ENCODE results near the gene TEP1. TPM values are rescaled to one million over a fixed set of nuclear protein-coding genes. Genes with fewer than 3 reads are reported as not detected.

Gene TEP1
- total and polyA plus RNA-seq, 2 experiments from 2014 or later, result 3.0 to 8.5 TPM

GRCh38 chr14:20397511-20397910 lies 15.8 kb downstream of the TEP1 start (continued):
- TF ChIP-seq REST (IDR thresholded peaks at IDR 0.05; ENCODE audit: unreplicated experiment) (no peak), JUNB (IDR thresholded peaks at IDR 0.05; ENCODE audit: unreplicated experiment) (no peak)

GRCh38 chr14:20391505-20391904 lies 21.8 kb downstream of the TEP1 start:
- Histone ChIP-seq H3K79me2 (replicated peaks; ENCODE audit: insufficient read depth) (no peaks in the 10 kb centered on the region), H3K9me2 (ENCODE audit: insufficient read depth) (no peaks in the 10 kb centered on the region), H3K27me3 (ENCODE audit: insufficient read depth) (no peaks in the 10 kb centered on the region), H3K4me1 (ENCODE audit: insufficient read depth) (no peaks in the 10 kb centered on the region), H3K36me3 (ENCODE audit: insufficient read depth) (peaks cover 3% of the 10 kb centered on the region), H2AFZ (no peak overlapping the region), H3K27ac (ENCODE audit: low read depth) (no peak overlapping the region), H3K4me2 (no peak overlapping the region), H3F3A (replicated peaks; ENCODE audit: low read depth) (no peaks in the 10 kb centered on the region), H4K20me1 (replicated peaks; ENCODE audit: insufficient read depth) (no peaks in the 10 kb centered on the region), H3K4me3 (no peak overlapping the region)
- Mint-ChIP-seq H3K27me3 (ENCODE audit: insufficient read depth, low read depth, poor library complexity) (peaks cover 7% of the 10 kb centered on the region), H3K27ac (no peak overlapping the region), H3K36me3 (ENCODE audit: low read depth) (peaks cover 44% of the 10 kb centered on the region), H3K4me3 (no peak overlapping the region), H3K4me1 (peaks cover 6% of the 10 kb centered on the region; the same call in 2 of the 3 replicates), H3K9me3 (no peaks in the 10 kb centered on the region)
- DNase-seq (ENCODE audit: low spot score) (no peak), ATAC-seq (no peak)
- TF ChIP-seq ZNF462 (CRISPR knock-in tag; IDR thresholded peaks at IDR 0.05), result no peak
- no peak for TF ChIP-seq CREB1 (CRISPR knock-in tag; IDR thresholded peaks at IDR 0.05; ENCODE audit: low read depth)
- no peak for TF ChIP-seq POLR2AphosphoS5 (IDR thresholded peaks at IDR 0.05; ENCODE audit: low read depth)
